Activated B cell treated with CpG ODN at 0.5 μM for 24 hours (primary cell): Measurements from ENCODE around the gene FCGBP. TPM values are rescaled to one million over a fixed set of nuclear protein-coding genes. Genes with fewer than 3 reads are reported as not detected.

ENCODE experiments used
- ATAC-seq: fragments of 200-7000 bp; cut with Tn5 transposase; one replicate; pipeline ENCODE4 v1.10.0; 2021; ENCODE audit warnings: low read depth, mild to moderate bottlenecking, moderate library complexity
- CTCF ChIA-PET: fragments of 350-600 bp; sonication (Branson Sonifier 250); formaldehyde crosslinking; loops from one replicate; lab custom pipeline; 2021; ENCODE audit warnings: antibody characterized with exemption; lab: Charles Lee
- POLR2A ChIA-PET: fragments of 350-600 bp; sonication (Branson Sonifier 250); formaldehyde crosslinking; loops from one replicate; lab custom pipeline; 2021; ENCODE audit warnings: antibody characterized with exemption; lab: Charles Lee
- DNase-seq: peaks from one replicate; pipeline ENCODE4 v3.0.0; 2022
- H3K27ac Mint-ChIP-seq: one replicate; pipeline ENCODE4 v1.8.0; 2020; ENCODE audit warnings: mixed read lengths
- H3K27me3 Mint-ChIP-seq: one replicate; pipeline ENCODE4 v1.8.0; 2021; ENCODE audit warnings: mixed read lengths
- H3K36me3 Mint-ChIP-seq: one replicate; pipeline ENCODE4 v1.8.0; 2021; ENCODE audit warnings: low read depth, mixed read lengths
- H3K4me1 Mint-ChIP-seq: one replicate; pipeline ENCODE4 v1.8.0; 2021; ENCODE audit warnings: mixed read lengths
- H3K4me3 Mint-ChIP-seq: one replicate; pipeline ENCODE4 v1.8.0; 2020; ENCODE audit warnings: mild to moderate bottlenecking, mixed read lengths
- H3K9me3 Mint-ChIP-seq: one replicate; pipeline ENCODE4 v1.8.0; 2020; ENCODE audit warnings: mixed read lengths
- CTCF ChIP-seq: fragments of 200-600 bp; IDR thresholded peaks from one replicate; pipeline ENCODE4 v1.8.0; 2022; ENCODE audit warnings: antibody characterized with exemption, mild to moderate bottlenecking
- intact Hi-C: fragments of 100-400 bp; cut with micrococcal nuclease; formaldehyde crosslinking; loops from one replicate; pipeline ENCODE4 v1.15.1; 2024
- total RNA-seq: library from RNA; stranded (reverse); gene quantifications from 2 replicates; pipeline ENCODE4 v1.2.3, GENCODE V29; 2022

The FCGBP gene
- total RNA-seq, 1 donor from 2014 or later, result 6.1 TPM

- Mint-ChIP-seq H3K27me3 (peaks cover 5% of the 10 kb centered on the region), H3K4me3 (no peak overlapping the region), H3K27ac (no peak overlapping the region), H3K9me3 (peaks cover 4% of the 10 kb centered on the region), H3K36me3 (peaks cover 5% of the 10 kb centered on the region), H3K4me1 (peaks cover 9% of the 10 kb centered on the region)
- CTCF ChIA-PET, result no interaction called here
- ATAC-seq, result no peak
- intact Hi-C loops, result no loop called here
- DNase-seq, result no peak
- POLR2A ChIA-PET, result no interaction called here
- TF ChIP-seq CTCF, result no peak
Measured at GRCh38 chr19:39916851-39917396, 17.5 kb downstream of the FCGBP start.

- ChIA-PET CTCF (interaction anchor here (1.4 kb wide), 1 partner anchor 54 kb away, joined by 9 read pairs; the partner anchor contains the start of gene PSMC4), POLR2A (interaction anchor here (0.6 to 1.0 kb wide), 4 partner anchors 26 to 1880 kb away, joined by 3 to 7 read pairs (median 3); partner anchors contain the start of gene FBL)
- H3K4me1 Mint-ChIP-seq, result peaks cover 9% of the 10 kb centered on the region
- no peak overlapping the region for H3K4me3 Mint-ChIP-seq
- peaks cover 5% of the 10 kb centered on the region for H3K27me3 Mint-ChIP-seq
- ATAC-seq (no peak), DNase-seq (no peak)
- no peak for TF ChIP-seq CTCF
- intact Hi-C loops, result no loop called here
- H3K27ac Mint-ChIP-seq, result no peak overlapping the region
- H3K9me3 Mint-ChIP-seq, result peaks cover 4% of the 10 kb centered on the region
- H3K36me3 Mint-ChIP-seq, result peaks cover 5% of the 10 kb centered on the region
Measured at GRCh38 chr19:39916236-39916635, 18.2 kb downstream of the FCGBP start.

GRCh38 chr19:39915848-39916215, 18.6 kb downstream of the FCGBP start:
- ChIA-PET POLR2A (interaction anchor here (0.6 to 1.0 kb wide), 5 partner anchors 26 to 1978 kb away, joined by 3 to 7 read pairs (median 3); partner anchors contain the start of gene FBL), CTCF (interaction anchor here (1.4 kb wide), 1 partner anchor 55 kb away, joined by 9 read pairs; the partner anchor contains the start of gene PSMC4)
- Mint-ChIP-seq H3K4me1 (peaks cover 9% of the 10 kb centered on the region), H3K27ac (no peak overlapping the region), H3K4me3 (no peak overlapping the region), H3K9me3 (peaks cover 4% of the 10 kb centered on the region), H3K36me3 (peaks cover 5% of the 10 kb centered on the region), H3K27me3 (peaks cover 5% of the 10 kb centered on the region)
- intact Hi-C loops, result no loop called here
- DNase-seq (no peak), ATAC-seq (no peak)
- TF ChIP-seq CTCF, result no peak

GRCh38 chr19:39915101-39915847, 19.2 kb downstream of the FCGBP start:
- Mint-ChIP-seq H3K4me1 (peaks cover 9% of the 10 kb centered on the region), H3K9me3 (peaks cover 4% of the 10 kb centered on the region), H3K36me3 (peaks cover 5% of the 10 kb centered on the region), H3K27me3 (peaks cover 5% of the 10 kb centered on the region), H3K27ac (no peak overlapping the region), H3K4me3 (no peak overlapping the region)
- CTCF ChIA-PET, result interaction anchor here (1.1 to 1.4 kb wide), 2 partner anchors 55 kb away, joined by 8 to 9 read pairs; partner anchors contain the start of gene PSMC4
- intact Hi-C loops, result no loop called here
- POLR2A ChIA-PET, result interaction anchor here (0.6 to 1.6 kb wide), 6 partner anchors 26 to 1977 kb away, joined by 3 to 7 read pairs (median 6); partner anchors contain the start of genes FBL and PSMC4
- DNase-seq, result no peak
- TF ChIP-seq CTCF, result no peak
- no peak for ATAC-seq
